ENCODE data around the gene SLC22A31. TPM values are rescaled to one million over a fixed set of nuclear protein-coding genes. Genes with fewer than 3 reads are reported as not detected.

Gene SLC22A31
- total and polyA plus RNA-seq, 5 donors from 2014 or later = 0.14 TPM; not detected in 4

GRCh38 chr16:89243664-89244063 is 43.3 kb upstream of the SLC22A31 start:
- Histone ChIP-seq H3K27ac (ENCODE audit: insufficient read depth, low read length, poor library complexity, severe bottlenecking) (no peak overlapping the region), H3K4me1 (ENCODE audit: control insufficient read depth, insufficient read depth, low read length, poor library complexity, severe bottlenecking) (peaks cover 19% of the 10 kb centered on the region), H3K9me3 (ENCODE audit: control insufficient read depth in 2 of 2, low read length in 2 of 2) (no peaks in the 10 kb centered on the region), H3K27me3 (ENCODE audit: control insufficient read depth, insufficient read depth, low read length) (no peaks in the 10 kb centered on the region), H3K36me3 (ENCODE audit: control insufficient read depth, insufficient read depth, low read length) (no peaks in the 10 kb centered on the region), H3K4me3 (ENCODE audit: low read depth, low read length) (no peak overlapping the region)
- H3K4me3 Mint-ChIP-seq = peak overlapping the region in 3 of 4 donors; percentile 29 to 78 (median 69)
- ATAC-seq (ENCODE audit: low read depth in 2 of 2) (no peak), DNase-seq (no peak)
- H3K4me1 Mint-ChIP-seq = peaks cover 6 to 35% (median 11%) of the 10 kb centered on the region in 4 donors
- H3K27me3 Mint-ChIP-seq = peaks cover 5% of the 10 kb centered on the region
- peak overlapping the region; percentile 62 to 82 (median 81) for H3K27ac Mint-ChIP-seq
- no peaks in the 10 kb centered on the region for H3K36me3 Mint-ChIP-seq
- no peaks in the 10 kb centered on the region for H3K9me3 Mint-ChIP-seq

- Mint-ChIP-seq H3K36me3 (no peaks in the 10 kb centered on the region), H3K4me3 (peak overlapping the region in 3 of 4 donors; percentile 39 to 69 (median 46)), H3K27ac (peak overlapping the region in 2 of 3 donors; percentile 81 to 82), H3K4me1 (peaks cover 6 to 35% (median 11%) of the 10 kb centered on the region in 4 donors), H3K27me3 (peaks cover 5% of the 10 kb centered on the region), H3K9me3 (peaks cover 0 to 2% (median 0%) of the 10 kb centered on the region in 7 donors)
- ATAC-seq (ENCODE audit: low read depth in 2 of 2) (no peak), DNase-seq (no peak)
- Histone ChIP-seq H3K36me3 (ENCODE audit: control insufficient read depth, insufficient read depth, low read length) (no peaks in the 10 kb centered on the region), H3K9me3 (ENCODE audit: control insufficient read depth in 2 of 2, low read length in 2 of 2) (no peaks in the 10 kb centered on the region), H3K27me3 (ENCODE audit: control insufficient read depth, insufficient read depth, low read length) (no peaks in the 10 kb centered on the region), H3K4me1 (ENCODE audit: control insufficient read depth, insufficient read depth, low read length, poor library complexity, severe bottlenecking) (peaks cover 15% of the 10 kb centered on the region), H3K27ac (ENCODE audit: insufficient read depth, low read length, poor library complexity, severe bottlenecking) (peak overlapping the region; percentile 5), H3K4me3 (ENCODE audit: low read depth, low read length) (no peak overlapping the region)
These were observed 42.5 kb upstream of the SLC22A31 start for GRCh38 chr16:89242795-89243200.

DNA sequence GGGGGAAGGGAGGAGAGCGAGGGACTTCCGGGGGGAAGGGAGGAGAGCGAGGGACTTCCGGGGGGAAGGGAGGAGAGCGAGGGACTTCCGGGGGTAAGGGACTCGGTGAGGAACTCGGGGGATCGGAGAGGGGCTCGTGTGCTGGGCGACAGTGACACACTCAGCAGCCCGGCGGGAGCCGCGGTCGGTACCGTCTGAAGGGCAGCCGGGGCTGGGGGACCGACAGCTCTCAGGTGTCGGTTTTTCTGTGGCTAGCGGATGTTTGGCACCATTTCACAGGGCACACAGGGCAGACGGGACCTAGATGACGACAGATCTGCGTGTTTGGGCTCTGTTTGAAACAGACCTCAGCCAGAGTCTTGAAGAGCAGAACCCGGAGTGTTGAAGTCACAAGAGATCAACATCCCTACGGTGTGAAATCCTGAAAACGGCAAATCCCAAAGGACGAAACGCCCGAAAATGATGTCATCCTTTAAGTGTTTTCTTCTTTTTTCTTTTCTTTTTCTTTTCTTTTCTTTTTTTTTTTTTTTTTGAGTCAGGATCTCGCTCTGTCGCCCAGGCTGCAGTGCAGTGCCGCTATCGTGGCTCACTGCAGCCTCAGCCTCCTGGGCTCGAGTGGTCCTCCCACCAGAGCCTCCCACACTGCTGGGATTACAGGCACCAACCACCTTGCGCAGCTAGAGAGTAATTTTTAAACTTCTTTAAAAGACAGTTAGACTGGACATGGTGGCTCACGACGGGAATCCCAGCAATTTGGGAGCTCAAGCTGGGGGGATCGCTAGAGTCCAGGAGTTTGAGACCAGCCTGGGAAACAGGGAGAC is 41.1 kb upstream of the SLC22A31 start:
- H3K9me3 Mint-ChIP-seq = peaks cover 0 to 2% (median 0%) of the 10 kb centered on the region in 7 donors
- H3K4me3 Mint-ChIP-seq = peak overlapping the region; percentile 96 to 99 (median 96)
- no peaks in the 10 kb centered on the region for H3K36me3 Mint-ChIP-seq
- ATAC-seq (ENCODE audit: low read depth in 2 of 2) = peak; percentile 79 to 80
- peak overlapping the region; percentile 85 for H3K4me3 ChIP-seq (ENCODE audit: low read depth, low read length)
- H3K27ac ChIP-seq (ENCODE audit: insufficient read depth, low read length, poor library complexity, severe bottlenecking) = peak overlapping the region; percentile 98
- no peaks in the 10 kb centered on the region for H3K36me3 ChIP-seq (ENCODE audit: control insufficient read depth, insufficient read depth, low read length)
- no peaks in the 10 kb centered on the region for H3K9me3 ChIP-seq (ENCODE audit: control insufficient read depth in 2 of 2, low read length in 2 of 2)
- H3K27me3 ChIP-seq (ENCODE audit: control insufficient read depth, insufficient read depth, low read length) = no peaks in the 10 kb centered on the region
- peaks cover 6 to 32% (median 11%) of the 10 kb centered on the region in 4 donors for H3K4me1 Mint-ChIP-seq
- peak; percentile 80 to 93 (median 88) for DNase-seq
- H3K27me3 Mint-ChIP-seq = peaks cover 5% of the 10 kb centered on the region
- H3K4me1 ChIP-seq (ENCODE audit: control insufficient read depth, insufficient read depth, low read length, poor library complexity, severe bottlenecking) = peaks cover 9% of the 10 kb centered on the region
- peak overlapping the region; percentile 99 to 100 (median 99) for H3K27ac Mint-ChIP-seq

DNA sequence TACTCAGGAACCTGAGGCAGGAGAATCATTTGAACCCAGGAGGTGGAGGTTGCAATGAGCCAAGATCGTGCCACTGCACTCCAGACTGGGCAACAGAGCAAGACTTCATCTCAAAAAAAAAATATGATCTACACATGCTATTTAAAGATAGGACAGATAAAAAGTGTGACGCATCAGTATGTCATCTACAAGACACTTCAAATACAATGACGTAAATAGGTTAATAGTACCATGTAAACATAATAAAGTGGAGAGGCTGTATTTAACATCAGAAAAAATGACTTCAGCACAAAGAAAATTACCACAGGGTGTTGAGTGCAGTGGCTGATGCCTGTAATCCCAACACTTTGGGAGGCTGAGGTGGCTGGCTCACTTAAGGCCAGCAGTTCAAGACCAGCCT is 37.4 kb upstream of the SLC22A31 start:
- no peak for ATAC-seq (ENCODE audit: low read depth in 2 of 2)
- H3K9me3 Mint-ChIP-seq = peaks cover 0 to 4% (median 0%) of the 10 kb centered on the region in 7 donors
- H3K4me1 ChIP-seq (ENCODE audit: control insufficient read depth, insufficient read depth, low read length, poor library complexity, severe bottlenecking) = peaks cover 9% of the 10 kb centered on the region
- H3K36me3 Mint-ChIP-seq = peaks cover 11% of the 10 kb centered on the region
- peaks cover 3% of the 10 kb centered on the region for H3K36me3 ChIP-seq (ENCODE audit: control insufficient read depth, insufficient read depth, low read length)
- no peak overlapping the region for H3K4me3 ChIP-seq (ENCODE audit: low read depth, low read length)
- no peak overlapping the region for H3K27ac Mint-ChIP-seq
- peak overlapping the region in 1 of 4 donors; percentile 86 for H3K4me3 Mint-ChIP-seq
- no peak overlapping the region for H3K27ac ChIP-seq (ENCODE audit: insufficient read depth, low read length, poor library complexity, severe bottlenecking)
- no peak for DNase-seq
- no peaks in the 10 kb centered on the region for H3K9me3 ChIP-seq (ENCODE audit: control insufficient read depth in 2 of 2, low read length in 2 of 2)
- no peaks in the 10 kb centered on the region for H3K27me3 ChIP-seq (ENCODE audit: control insufficient read depth, insufficient read depth, low read length)
- H3K27me3 Mint-ChIP-seq = peaks cover 5% of the 10 kb centered on the region
- peaks cover 3 to 22% (median 10%) of the 10 kb centered on the region in 4 donors for H3K4me1 Mint-ChIP-seq

- ATAC-seq (ENCODE audit: low read depth in 2 of 2) (no peak), DNase-seq (no peak)
- Histone ChIP-seq H3K4me3 (ENCODE audit: low read depth, low read length) (no peak overlapping the region), H3K27ac (ENCODE audit: insufficient read depth, low read length, poor library complexity, severe bottlenecking) (no peak overlapping the region), H3K9me3 (ENCODE audit: control insufficient read depth in 2 of 2, low read length in 2 of 2) (peaks cover 0 to 5% of the 10 kb centered on the region in 2 experiments), H3K36me3 (ENCODE audit: control insufficient read depth, insufficient read depth, low read length) (peaks cover 14% of the 10 kb centered on the region), H3K4me1 (ENCODE audit: control insufficient read depth, insufficient read depth, low read length, poor library complexity, severe bottlenecking) (no peaks in the 10 kb centered on the region), H3K27me3 (ENCODE audit: control insufficient read depth, insufficient read depth, low read length) (no peaks in the 10 kb centered on the region)
- H3K4me1 Mint-ChIP-seq = peaks cover 0 to 3% (median 0%) of the 10 kb centered on the region in 4 donors
- no peak overlapping the region for H3K4me3 Mint-ChIP-seq
- peaks cover 0 to 7% (median 4%) of the 10 kb centered on the region in 7 donors for H3K9me3 Mint-ChIP-seq
- no peak overlapping the region for H3K27ac Mint-ChIP-seq
- no peaks in the 10 kb centered on the region for H3K27me3 Mint-ChIP-seq
- H3K36me3 Mint-ChIP-seq = peaks cover 30% of the 10 kb centered on the region
These were observed 33.5 kb upstream of the SLC22A31 start for GRCh38 chr16:89233678-89234490.

GRCh38 chr16:89232107-89232506 is 31.8 kb upstream of the SLC22A31 start:
- Mint-ChIP-seq H3K4me3 (no peak overlapping the region), H3K9me3 (peaks cover 2 to 21% (median 5%) of the 10 kb centered on the region in 7 donors), H3K27me3 (no peaks in the 10 kb centered on the region), H3K4me1 (peaks cover 0 to 3% (median 0%) of the 10 kb centered on the region in 4 donors), H3K27ac (no peak overlapping the region), H3K36me3 (peaks cover 47% of the 10 kb centered on the region)
- no peak overlapping the region for H3K27ac ChIP-seq (ENCODE audit: insufficient read depth, low read length, poor library complexity, severe bottlenecking)
- no peaks in the 10 kb centered on the region for H3K4me1 ChIP-seq (ENCODE audit: control insufficient read depth, insufficient read depth, low read length, poor library complexity, severe bottlenecking)
- peaks cover 26% of the 10 kb centered on the region for H3K36me3 ChIP-seq (ENCODE audit: control insufficient read depth, insufficient read depth, low read length)
- DNase-seq (no peak), ATAC-seq (ENCODE audit: low read depth in 2 of 2) (no peak)
- H3K9me3 ChIP-seq (ENCODE audit: control insufficient read depth in 2 of 2, low read length in 2 of 2) = peaks cover 17 to 20% of the 10 kb centered on the region in 2 experiments
- H3K4me3 ChIP-seq (ENCODE audit: low read depth, low read length) = no peak overlapping the region
- H3K27me3 ChIP-seq (ENCODE audit: control insufficient read depth, insufficient read depth, low read length) = no peaks in the 10 kb centered on the region

DNA sequence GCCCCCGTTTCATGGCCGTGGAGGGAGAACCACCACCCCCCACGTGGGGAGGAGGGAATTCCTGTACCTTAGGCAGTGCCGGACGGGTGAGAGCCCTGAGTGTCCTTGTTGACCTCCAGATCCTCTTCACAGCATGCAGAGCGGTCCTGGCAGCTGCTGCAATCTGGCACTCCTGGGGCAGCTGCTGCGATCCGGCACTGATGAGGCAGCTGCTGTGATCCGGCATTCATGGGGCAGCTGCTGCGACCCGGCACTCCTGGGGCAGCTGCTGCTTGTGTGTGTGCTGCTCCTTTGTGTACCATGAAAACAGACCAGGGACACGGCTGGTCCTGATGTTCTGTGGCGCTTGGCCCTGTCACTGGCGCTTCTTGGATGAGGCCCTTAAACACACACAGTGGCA is 29.9 kb upstream of the SLC22A31 start:
- Mint-ChIP-seq H3K36me3 (peaks cover 62% of the 10 kb centered on the region), H3K9me3 (peaks cover 4 to 32% (median 7%) of the 10 kb centered on the region in 7 donors), H3K4me1 (peaks cover 0 to 3% (median 1%) of the 10 kb centered on the region in 4 donors), H3K27me3 (no peaks in the 10 kb centered on the region), H3K27ac (no peak overlapping the region), H3K4me3 (no peak overlapping the region)
- DNase-seq (no peak), ATAC-seq (ENCODE audit: low read depth in 2 of 2) (no peak)
- Histone ChIP-seq H3K4me1 (ENCODE audit: control insufficient read depth, insufficient read depth, low read length, poor library complexity, severe bottlenecking) (no peaks in the 10 kb centered on the region), H3K27ac (ENCODE audit: insufficient read depth, low read length, poor library complexity, severe bottlenecking) (no peak overlapping the region), H3K4me3 (ENCODE audit: low read depth, low read length) (no peak overlapping the region), H3K9me3 (ENCODE audit: control insufficient read depth in 2 of 2, low read length in 2 of 2) (peaks cover 25 to 26% of the 10 kb centered on the region in 2 experiments), H3K36me3 (ENCODE audit: control insufficient read depth, insufficient read depth, low read length) (peaks cover 43% of the 10 kb centered on the region), H3K27me3 (ENCODE audit: control insufficient read depth, insufficient read depth, low read length) (no peaks in the 10 kb centered on the region)

All from CD4-positive, CD25-positive, alpha-beta regulatory T cell (primary cell).